K562 (cell line): ENCODE data around the gene MYCBP2. TPM values are rescaled to one million over a fixed set of nuclear protein-coding genes. Genes with fewer than 3 reads are reported as not detected.

Source experiments
- ATAC-seq: fragments of 200-7000 bp; cut with Tn5 transposase; 3 replicates; pipeline ENCODE4 v1.9.1; 2020; ENCODE audit warnings: moderate library complexity
- BruUV-seq: library from RNA; stranded (reverse); fragments of 400-500 nt; replicated peaks from 2 replicates; lab custom pipeline; 2021; lab: Mats Ljungman, UMichigan
- CTCF ChIA-PET: fragments of 300-600 bp; formaldehyde crosslinking; extraction: SDS; loops from one replicate; lab custom pipeline; 2021; ENCODE audit warnings: low intra/inter-chr PET ratio; lab: Yijun Ruan, JAX
- POLR2A ChIA-PET: fragments of 300-600, 350-650 bp; sonication (Branson Sonifier 250); formaldehyde crosslinking; extraction: SDS; loops from one replicate; lab custom pipeline; 2021; ENCODE audit warnings: antibody characterized with exemption, inconsistent platforms; lab: Yijun Ruan, JAX
- DNase-seq, 4 experiments: peaks; one replicate each; pipeline versions ENCODE4 v3.0.0 to v3.0.0-alpha.2; 2011 to 2018; ENCODE audit warnings: low spot score in 3 of 4, mixed read lengths in 3 of 4; ENCODE audit errors: extremely low read depth in 1 of 4
- FAIRE-seq: peaks from 2 replicates; lab custom pipeline; 2011; peaks lifted over from hg19 to GRCh38; lab: Jason Lieb, UNC
- H2AFZ ChIP-seq: 2 replicates; pipeline ENCODE4 v1.6.0; 2011; ENCODE audit warnings: low read depth, low read length, control low read depth, inconsistent platforms
- H3K27ac ChIP-seq: fragments of 200-600 bp; 3 replicates; pipeline ENCODE4 v1.8.0; 2011; ENCODE audit warnings: low read depth, mild to moderate bottlenecking, control low read depth, inconsistent platforms, low read length, moderate library complexity, mixed read lengths; ENCODE audit errors: extremely low read depth
- H3K27me3 ChIP-seq, 2 experiments: fragments of 300-600 bp in 1 of 2; 2 replicates in 1 of 2; 3 replicates in 1 of 2; pipeline versions ENCODE4 v1.6.0 to v1.8.0; 2011; ENCODE audit warnings: inconsistent platforms in 2 of 2, low read length in 2 of 2, mild to moderate bottlenecking in 1 of 2, mixed read lengths in 1 of 2, moderate library complexity in 1 of 2; ENCODE audit not compliant: control insufficient read depth in 2 of 2, insufficient read depth in 2 of 2
- H3K36me3 ChIP-seq: fragments of 300-600 bp; 3 replicates; pipeline ENCODE4 v1.8.0; 2011; ENCODE audit warnings: mild to moderate bottlenecking, low read length, inconsistent platforms; ENCODE audit not compliant: control insufficient read depth, insufficient read depth
- H3K4me1 ChIP-seq, 2 experiments: fragments of 200-600 bp in 1 of 2; replicated peaks in 1 of 2; 2 replicates in 1 of 2; 3 replicates in 1 of 2; pipeline versions ENCODE4 v1.5.1 to v1.8.0; 2011; ENCODE audit warnings: inconsistent platforms in 2 of 2, low read length in 2 of 2, mild to moderate bottlenecking in 1 of 2, mixed read lengths in 1 of 2, moderate library complexity in 1 of 2; ENCODE audit not compliant: control insufficient read depth in 2 of 2, insufficient read depth in 2 of 2
- H3K4me2 ChIP-seq: 2 replicates; pipeline ENCODE4 v1.6.1; 2011; ENCODE audit warnings: low read length, control low read depth, inconsistent platforms, mixed read lengths; ENCODE audit not compliant: insufficient read depth
- H3K4me3 ChIP-seq: fragments of 200-600 bp; sonication (generic), shearing (Covaris generic); 2 replicates; pipeline ENCODE4 v1.5.1; 2016; ENCODE audit warnings: control low read depth, inconsistent platforms
- H3K79me2 ChIP-seq: fragments of 200-600 bp; 3 replicates; pipeline ENCODE4 v1.8.0; 2011; ENCODE audit warnings: low read length, inconsistent platforms; ENCODE audit not compliant: control insufficient read depth, insufficient read depth
- H3K9ac ChIP-seq, 2 experiments: 2 replicates each; pipeline versions ENCODE4 v1.6.0 to v1.6.1; 2011; ENCODE audit warnings: low read depth in 2 of 2, low read length in 2 of 2, control low read depth in 1 of 2, inconsistent platforms in 1 of 2, mild to moderate bottlenecking in 1 of 2, mixed read lengths in 1 of 2; ENCODE audit not compliant: insufficient read depth in 1 of 2
- H3K9me1 ChIP-seq: one replicate; pipeline ENCODE4 v1.6.0; 2011; ENCODE audit warnings: inconsistent platforms, mild to moderate bottlenecking, low read length, moderate library complexity; ENCODE audit not compliant: control insufficient read depth, insufficient read depth
- H3K9me3 ChIP-seq: replicated peaks from 2 replicates; pipeline ENCODE4 v1.5.1; 2011; ENCODE audit warnings: low read depth, low read length, inconsistent platforms; ENCODE audit not compliant: control insufficient read depth, insufficient read depth
- H4K20me1 ChIP-seq: replicated peaks from 2 replicates; pipeline ENCODE4 v1.6.1; 2011; ENCODE audit warnings: low read length, inconsistent platforms, mixed read lengths; ENCODE audit not compliant: control insufficient read depth, insufficient read depth
- CEBPZ ChIP-seq: fragments of 150-350 bp; IDR thresholded peaks from 2 replicates; pipeline ENCODE4 v1.6.1; 2014; ENCODE audit warnings: low read depth, mild to moderate bottlenecking, low read length, borderline replicate concordance
- COPS2 ChIP-seq: fragments of 450-650 bp; conservative IDR thresholded peaks from 2 replicates; pipeline ENCODE4 v1.6.1; 2016; ENCODE audit warnings: mild to moderate bottlenecking, moderate library complexity
- DDX20 ChIP-seq: fragments of 450-650 bp; IDR thresholded peaks from 2 replicates; pipeline ENCODE4 v1.6.1; 2016; ENCODE audit warnings: missing genetic modification characterization, low read depth, mild to moderate bottlenecking, missing compliant biosample characterization, moderate library complexity
- EP400 ChIP-seq: fragments of 450-650 bp; IDR thresholded peaks from 2 replicates; pipeline ENCODE4 v1.6.1; 2017; ENCODE audit warnings: antibody characterized with exemption, mild to moderate bottlenecking, moderate library complexity
- GTF2B ChIP-seq: IDR thresholded peaks from 2 replicates; pipeline ENCODE4 v1.6.1; 2011; ENCODE audit not compliant: insufficient read length; ENCODE audit errors: extremely low read depth
- HDGF ChIP-seq: fragments of 450-650 bp; IDR thresholded peaks from 2 replicates; pipeline ENCODE4 v1.6.1; 2016
- KDM1A ChIP-seq, 2 experiments: fragments of 450-650 bp; IDR thresholded peaks; 2 replicates each; pipeline ENCODE4 v1.6.1; 2016; ENCODE audit warnings: mild to moderate bottlenecking in 2 of 2
- MEF2D ChIP-seq: conservative IDR thresholded peaks from 2 replicates; pipeline ENCODE4 v1.6.1; 2016; ENCODE audit warnings: low read depth, missing genetic modification characterization, missing compliant biosample characterization
- MEIS2 ChIP-seq: fragments of 450-650 bp; IDR thresholded peaks from 2 replicates; pipeline ENCODE4 v1.6.1; 2014; ENCODE audit warnings: mild to moderate bottlenecking; ENCODE audit not compliant: partially characterized antibody
- RNF219 ChIP-seq: fragments of 250-450 bp; sonication (Bioruptor Pico); IDR thresholded peaks from 2 replicates; pipeline ENCODE4 v1.5.0; 2022; ENCODE audit warnings: mild to moderate bottlenecking
- THRB ChIP-seq: fragments of 450-650 bp; formaldehyde crosslinking; conservative IDR thresholded peaks from 2 replicates; pipeline ENCODE4 v1.4.0; 2022; ENCODE audit warnings: mild to moderate bottlenecking, missing genetic modification characterization
- ZNF212 ChIP-seq: fragments of 450-650 bp; formaldehyde crosslinking; IDR thresholded peaks from 2 replicates; pipeline ENCODE4 v1.4.0; 2020; ENCODE audit warnings: mild to moderate bottlenecking
- ZNF311 ChIP-seq: fragments of 250-450 bp; sonication (Bioruptor Pico); IDR thresholded peaks from 2 replicates; pipeline ENCODE4 v1.4.0; 2020; ENCODE audit warnings: mild to moderate bottlenecking, moderate library complexity
- ZNF408 ChIP-seq: fragments of 250-450 bp; sonication (Bioruptor Pico); IDR thresholded peaks from 2 replicates; pipeline ENCODE4 v1.4.0; 2020; ENCODE audit warnings: low read depth, mild to moderate bottlenecking, moderate library complexity
- ZNF511 ChIP-seq: sonication (generic); formaldehyde crosslinking; IDR thresholded peaks from 2 replicates; pipeline ENCODE4 v1.8.0; 2022; ENCODE audit warnings: mild to moderate bottlenecking, missing genetic modification reagents
- WGBS: fragments of 100-300 bp; shearing (Covaris generic); methylation state at CpG from one replicate; pipeline ENCODE4 v1.1.6; 2016; ENCODE audit warnings: low coverage, mixed read lengths; ENCODE audit not compliant: insufficient coverage; ENCODE audit errors: missing lambda C conversion rate; 5-methylcytosine and 5-hydroxymethylcytosine counted together
- in situ Hi-C: fragments of 300-500 bp; cut with MboI; formaldehyde crosslinking; loops from 4 replicates; pipeline ENCODE4 v1.15.0; 2018; ENCODE audit warnings: inconsistent platforms, mixed read lengths
- intact Hi-C: fragments of 100-400 bp; cut with micrococcal nuclease; formaldehyde crosslinking; loops from 2 replicates; pipeline ENCODE4 v1.14.2; 2022
- polyA plus RNA-seq, 8 experiments: library from polyadenylated mRNA; depleted of rRNA in 4 of 8; stranded (reverse) in 5 of 8; unstranded in 3 of 8; fragments of >200 nt; fragmentation: Nextera tagmentation in 2 of 8; fragmentation: Illumina TruSeq in 1 of 8; extraction: Ambion mirVana in 2 of 8; extraction: Trizol in 1 of 8; gene quantifications; 2 replicates each; pipeline versions ENCODE4 v1.2.1 to v1.2.3, GENCODE V29; 2011 to 2014; ENCODE audit warnings: inconsistent platforms in 1 of 8, missing spikeins in 1 of 8
- total RNA-seq, 7 experiments: library from RNA; depleted of rRNA in 6 of 7; stranded (reverse); fragments of >200 nt in 6 of 7; fragmentation: Illumina TruSeq in 2 of 7; extraction: Trizol in 2 of 7; gene quantifications; 2 replicates each; pipeline versions ENCODE4 v1.2.1 to v1.2.3, GENCODE V29; 2011 to 2021; ENCODE audit warnings: low replicate concordance in 1 of 7

The MYCBP2 gene
- total and polyA plus RNA-seq, 9 of the 15 experiments (the other 6 are each of a cell fraction or from before 2014, with no cell fraction given), result 13.2 to 47.2 (median 28.9) TPM

GRCh38 chr13:77319536-77319935, 7.4 kb downstream of the MYCBP2 start:
- no peaks in the 10 kb centered on the region for H3K9me3 ChIP-seq
- no peaks in the 10 kb centered on the region for H3K27me3 ChIP-seq
- H3K9ac ChIP-seq, result no peak overlapping the region
- in situ Hi-C loops (loop anchor here (10.0 kb wide), 1 partner anchor 295 kb away; the partner anchor contains the start of gene FBXL3), intact Hi-C loops (no loop called here)
- H3K4me1 ChIP-seq, result peaks cover 0 to 5% of the 10 kb centered on the region in 2 experiments; a peak in 2 of 5 replicates
- ChIA-PET POLR2A (interaction anchor here (0.9 to 1.1 kb wide), 2 partner anchors 11 to 12 kb away, joined by 4 to 5 read pairs; no protein-coding TSS in a partner anchor), CTCF (no interaction called here)
- H3K4me2 ChIP-seq, result no peak overlapping the region
- ATAC-seq, result no peak
- H3K9me1 ChIP-seq, result no peaks in the 10 kb centered on the region
- no TSS peak for BruUV-seq
- peaks cover 10% of the 10 kb centered on the region for H4K20me1 ChIP-seq
- H3K36me3 ChIP-seq, result no peaks in the 10 kb centered on the region
- FAIRE-seq, result no peak
- 80% methylated on average over 2 of the region's 2 CpGs for WGBS
- no peak overlapping the region for H3K27ac ChIP-seq
- DNase-seq, result no peak
- no peak overlapping the region for H3K4me3 ChIP-seq
- peaks cover 83% of the 10 kb centered on the region for H3K79me2 ChIP-seq
- no peak overlapping the region for H2AFZ ChIP-seq
- TF ChIP-seq KDM1A (IDR thresholded peaks at IDR 0.05) (no peak), RNF219 (CRISPR knock-in tag) (no peak), THRB (CRISPR knock-in tag) (no peak), ZNF311 (CRISPR knock-in tag) (no peak), DDX20 (no peak), EP400 (no peak), COPS2 (no peak), GTF2B (no peak), MEIS2 (no peak), ZNF212 (CRISPR knock-in tag) (no peak), ZNF511 (CRISPR knock-in tag) (no peak), CEBPZ (no peak), MEF2D (tag) (no peak), ZNF408 (CRISPR knock-in tag) (no peak), HDGF (no peak)
